Measurements from ENCODE around the gene RREB1.

- TF ChIP-seq CTCF (IDR thresholded peaks at IDR 0.05; ENCODE audit: insufficient read depth, low read length), result no peak
- TF ChIP-seq POLR2AphosphoS5 (IDR thresholded peaks at IDR 0.05; ENCODE audit: low read depth), result no peak
These were observed 190.4 kb downstream of the RREB1 start for GRCh38 chr6:7298113-7298512.
